MCF 10A (cell line): ENCODE results near the gene ZSCAN22. TPM values are rescaled to one million over a fixed set of nuclear protein-coding genes. Genes with fewer than 3 reads are reported as not detected.

Experiments
- BruUV-seq: library from RNA; stranded (reverse); fragments of 400-500 nt; replicated peaks from 2 replicates; lab custom pipeline; 2021; lab: Mats Ljungman, UMichigan
- CTCF ChIA-PET: fragments of 300-600 bp; sonication (Branson Sonifier 250); formaldehyde crosslinking; extraction: SDS; loops from one replicate; lab custom pipeline; 2021; ENCODE audit warnings: antibody characterized with exemption, inconsistent platforms; lab: Yijun Ruan, JAX
- POLR2A ChIA-PET: fragments of 300-600, 350-650 bp; sonication (Branson Sonifier 250); formaldehyde crosslinking; extraction: SDS; loops from one replicate; lab custom pipeline; 2020; ENCODE audit warnings: antibody characterized with exemption, inconsistent platforms; lab: Yijun Ruan, JAX
- DNase-seq: peaks from one replicate; pipeline ENCODE4 v3.0.0-alpha.2; 2018; ENCODE audit not compliant: unreplicated experiment
- H3K27ac Mint-ChIP-seq: one replicate; pipeline ENCODE4 v1.8.0; 2022; ENCODE audit warnings: mild to moderate bottlenecking, low read depth, mixed read lengths; ENCODE audit not compliant: unreplicated experiment
- H3K27me3 Mint-ChIP-seq: one replicate; pipeline ENCODE4 v1.8.0; 2022; ENCODE audit warnings: mixed read lengths; ENCODE audit not compliant: insufficient read depth, unreplicated experiment
- H3K36me3 Mint-ChIP-seq: one replicate; pipeline ENCODE4 v1.8.0; 2022; ENCODE audit warnings: mild to moderate bottlenecking, moderate library complexity, mixed read lengths; ENCODE audit not compliant: insufficient read depth, unreplicated experiment
- H3K4me1 Mint-ChIP-seq: one replicate; pipeline ENCODE4 v1.8.0; 2022; ENCODE audit warnings: mixed read lengths; ENCODE audit not compliant: insufficient read depth, unreplicated experiment
- H3K4me3 Mint-ChIP-seq: one replicate; pipeline ENCODE4 v1.8.0; 2022; ENCODE audit warnings: mild to moderate bottlenecking, moderate library complexity, mixed read lengths; ENCODE audit not compliant: unreplicated experiment
- H3K9me3 Mint-ChIP-seq: one replicate; pipeline ENCODE4 v1.8.0; 2022; ENCODE audit warnings: mixed read lengths; ENCODE audit not compliant: unreplicated experiment
- intact Hi-C: fragments of 100-400 bp; cut with micrococcal nuclease; formaldehyde crosslinking; loops from 2 replicates; pipeline ENCODE4 v1.14.1; 2022
- total RNA-seq: library from RNA; stranded (reverse); gene quantifications from 2 replicates; pipeline ENCODE4 v1.2.3, GENCODE V29; 2022
- TF ChIP-seq, protein P1 (sequence below): fragments of 200-600 bp; IDR thresholded peaks from one replicate; pipeline ENCODE4 v1.8.0; 2022; ENCODE audit warnings: antibody characterized with exemption, mild to moderate bottlenecking; ENCODE audit not compliant: unreplicated experiment

ZSCAN22 gene
- total RNA-seq, 1 experiment from 2014 or later: 3.8 TPM

DNA sequence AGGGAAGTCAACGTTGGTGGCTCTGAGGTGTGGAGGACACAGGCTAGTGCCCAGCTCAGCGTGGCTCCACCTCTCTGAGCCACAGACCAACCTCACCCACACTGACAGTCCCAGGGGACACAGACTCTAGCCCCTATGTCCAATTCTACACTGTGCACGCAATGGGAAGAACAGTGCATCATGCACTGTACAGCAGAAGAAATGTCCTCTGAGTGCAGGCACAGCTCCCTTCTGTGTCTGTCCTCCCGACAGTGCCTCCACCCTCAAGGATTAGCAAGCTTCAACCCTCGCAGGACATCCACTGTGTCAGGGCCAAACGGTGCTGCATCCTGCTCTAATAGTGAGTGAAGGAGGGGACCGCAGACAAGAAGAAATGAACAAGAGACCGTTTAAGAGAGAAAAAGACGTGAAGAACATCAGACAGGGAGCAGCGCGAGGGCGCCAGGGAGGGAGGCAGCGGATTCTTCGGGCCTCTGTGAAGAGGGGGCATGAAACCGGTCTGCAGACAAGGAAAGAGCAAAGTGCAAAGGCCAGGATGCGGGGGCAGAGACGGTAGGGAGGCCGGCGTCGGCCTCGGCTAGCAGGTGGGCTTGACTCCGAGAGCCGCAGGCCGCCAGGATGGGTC lies 53.4 kb downstream of the ZSCAN22 start:
- POLR2A ChIA-PET: interaction anchor here (0.6 to 1.7 kb wide), 8 partner anchors 16 to 565 kb away, joined by 3 to 22 read pairs (median 6); partner anchors contain the start of genes ERVK3-1, ZBTB45, ZNF497 and ZNF552
- CTCF ChIA-PET: interaction anchor here (1.3 kb wide), 1 partner anchor 11 kb away, joined by 6 read pairs; no protein-coding TSS in a partner anchor
- Mint-ChIP-seq H3K9me3 (no peaks in the 10 kb centered on the region), H3K27me3 (no peaks in the 10 kb centered on the region), H3K27ac (peak overlapping the region; percentile 97), H3K4me3 (peak overlapping the region; percentile 94), H3K4me1 (peaks cover 12% of the 10 kb centered on the region), H3K36me3 (peaks cover 20% of the 10 kb centered on the region)
- TSS peak; percentile 8 for BruUV-seq
- no peak for DNase-seq
- TF ChIP-seq, protein P1, sequence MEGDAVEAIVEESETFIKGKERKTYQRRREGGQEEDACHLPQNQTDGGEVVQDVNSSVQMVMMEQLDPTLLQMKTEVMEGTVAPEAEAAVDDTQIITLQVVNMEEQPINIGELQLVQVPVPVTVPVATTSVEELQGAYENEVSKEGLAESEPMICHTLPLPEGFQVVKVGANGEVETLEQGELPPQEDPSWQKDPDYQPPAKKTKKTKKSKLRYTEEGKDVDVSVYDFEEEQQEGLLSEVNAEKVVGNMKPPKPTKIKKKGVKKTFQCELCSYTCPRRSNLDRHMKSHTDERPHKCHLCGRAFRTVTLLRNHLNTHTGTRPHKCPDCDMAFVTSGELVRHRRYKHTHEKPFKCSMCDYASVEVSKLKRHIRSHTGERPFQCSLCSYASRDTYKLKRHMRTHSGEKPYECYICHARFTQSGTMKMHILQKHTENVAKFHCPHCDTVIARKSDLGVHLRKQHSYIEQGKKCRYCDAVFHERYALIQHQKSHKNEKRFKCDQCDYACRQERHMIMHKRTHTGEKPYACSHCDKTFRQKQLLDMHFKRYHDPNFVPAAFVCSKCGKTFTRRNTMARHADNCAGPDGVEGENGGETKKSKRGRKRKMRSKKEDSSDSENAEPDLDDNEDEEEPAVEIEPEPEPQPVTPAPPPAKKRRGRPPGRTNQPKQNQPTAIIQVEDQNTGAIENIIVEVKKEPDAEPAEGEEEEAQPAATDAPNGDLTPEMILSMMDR: no peak
- intact Hi-C loops: no loop called here

DNA sequence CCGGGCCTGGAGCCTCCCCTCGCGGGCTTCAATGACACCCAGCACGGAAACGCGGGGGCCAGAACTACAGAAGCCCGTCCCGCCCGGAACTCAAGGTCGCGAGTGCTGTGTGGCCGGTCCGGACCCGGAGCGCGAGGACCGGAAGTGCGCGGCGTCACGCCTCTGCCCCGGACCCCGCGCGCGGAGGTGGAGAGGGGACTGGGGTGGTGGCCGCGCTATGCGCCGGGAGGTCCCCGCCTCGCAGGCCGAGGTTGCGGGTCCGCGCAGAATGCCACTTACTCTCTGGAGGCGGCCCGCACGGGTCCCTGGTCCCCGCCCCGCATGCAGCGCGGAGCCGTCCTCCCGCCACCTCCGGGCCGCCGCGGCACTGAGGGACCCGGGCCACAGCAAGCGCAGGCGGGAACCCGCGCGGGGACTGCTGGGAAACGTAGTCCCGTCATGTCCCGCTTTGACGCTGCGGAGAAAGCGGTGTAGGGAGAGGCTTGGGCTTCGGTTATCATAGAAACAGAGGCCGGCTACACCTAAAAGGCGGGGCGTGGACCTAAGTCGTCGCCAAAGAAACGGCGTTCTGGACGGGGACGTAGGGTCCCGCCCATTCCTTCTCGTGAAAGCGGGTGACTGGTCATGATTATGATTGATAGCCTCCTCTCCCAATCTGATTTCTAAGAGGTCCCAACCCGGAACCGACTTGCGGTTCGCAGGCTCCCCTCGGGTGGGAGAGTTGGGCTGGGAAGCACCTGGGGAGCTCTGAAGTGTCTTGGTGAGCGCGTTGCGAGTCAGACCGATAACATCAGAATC lies 54.1 kb downstream of the ZSCAN22 start, which contains the start of gene ZNF837:
Gene ZNF837, minus strand, starts transcription at position 369 of the 798 bp plus-strand sequence. CDS start 11,698 bp downstream, outside the sequence.
- Mint-ChIP-seq H3K9me3 (no peaks in the 10 kb centered on the region), H3K4me3 (peak within 1 kb of the TSS; percentile 94), H3K27ac (peak within 1 kb of the TSS; percentile 97), H3K27me3 (no peaks in the 10 kb centered on the region), H3K36me3 (peaks cover 20% of the 10 kb centered on the region), H3K4me1 (peaks cover 17% of the 10 kb centered on the region)
- no TSS peak for BruUV-seq
- ChIA-PET POLR2A (interaction anchor here (0.7 to 2.3 kb wide), 14 partner anchors 14 to 194 kb away, joined by 3 to 27 read pairs (median 6); partner anchors contain the start of genes ZBTB45, ZNF324B, ZNF497 and ZNF584), CTCF (interaction anchor here (0.5 to 1.1 kb wide), 3 partner anchors 17 to 138 kb away, joined by 3 to 5 read pairs (median 4); no protein-coding TSS in a partner anchor)
- TF ChIP-seq, protein P1: no peak
- DNase-seq: peak; percentile 100
- intact Hi-C loops: loop anchor here (1.0 kb wide), 3 partner anchors 19 to 55 kb away; partner anchors contain the start of genes ZNF497 and ZSCAN22

DNA sequence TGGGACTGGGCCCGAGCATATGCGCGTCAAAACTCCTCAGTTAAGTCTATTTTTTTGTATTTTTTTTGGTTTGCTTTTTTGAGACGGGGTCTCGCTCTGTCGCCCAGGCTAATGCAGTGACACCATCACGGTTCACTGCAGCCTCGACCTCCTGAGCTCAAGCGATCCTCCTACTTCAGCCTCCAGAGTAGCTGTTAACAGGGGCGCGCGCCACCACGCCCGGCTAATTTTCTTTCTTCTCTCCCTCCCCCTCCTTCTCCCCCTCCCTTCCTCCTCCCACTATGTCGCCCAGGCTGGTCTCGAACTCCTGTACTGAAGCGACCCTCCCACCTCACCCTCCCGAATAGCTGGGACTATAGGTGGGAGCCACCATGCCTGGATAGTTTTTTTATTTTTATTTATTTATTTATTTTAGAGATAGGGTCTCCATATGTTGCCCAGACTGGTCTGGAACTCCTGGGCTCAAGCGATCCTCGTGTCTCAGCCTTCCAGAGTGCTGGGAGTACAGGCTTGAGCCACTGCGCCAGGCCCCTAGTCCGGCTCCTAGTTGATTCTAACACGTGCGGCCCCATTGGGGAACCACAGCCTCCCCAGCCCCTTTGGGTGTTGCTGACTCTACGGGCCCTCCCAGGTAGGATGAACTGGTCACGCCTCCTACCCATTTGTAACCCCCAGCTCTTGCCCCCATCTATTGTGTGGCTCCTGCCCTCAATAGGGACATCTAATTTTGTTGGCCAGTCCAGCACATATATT lies 54.8 kb downstream of the ZSCAN22 start:
- H3K4me3 Mint-ChIP-seq: peak overlapping the region; percentile 94
- peaks cover 21% of the 10 kb centered on the region for H3K36me3 Mint-ChIP-seq
- H3K4me1 Mint-ChIP-seq: peaks cover 17% of the 10 kb centered on the region
- intact Hi-C loops: loop anchor here (1.0 kb wide), 3 partner anchors 19 to 55 kb away; partner anchors contain the start of genes ZNF497 and ZSCAN22
- TF ChIP-seq, protein P1: no peak
- H3K9me3 Mint-ChIP-seq: no peaks in the 10 kb centered on the region
- no peaks in the 10 kb centered on the region for H3K27me3 Mint-ChIP-seq
- no peak for DNase-seq
- POLR2A ChIA-PET: interaction anchor here (0.6 to 2.3 kb wide), 13 partner anchors 13 to 194 kb away, joined by 3 to 27 read pairs (median 5); partner anchors contain the start of genes ZBTB45, ZNF324B, ZNF497 and ZNF584
- TSS peak; percentile 53 for BruUV-seq
- CTCF ChIA-PET: interaction anchor here (0.5 to 1.1 kb wide), 4 partner anchors 9 to 137 kb away, joined by 3 to 5 read pairs (median 4); no protein-coding TSS in a partner anchor
- peak overlapping the region; percentile 97 for H3K27ac Mint-ChIP-seq
